GM19463 (cell line): ENCODE measurements around the gene RAP1A.
"Not testable (repeated sequence)": the region's sequence is repeated elsewhere in the genome, so short reads cannot be mapped to it uniquely, and the experiment has no call there.

ENCODE experiments used
- ATAC-seq: cut with Tn5 transposase; IDR thresholded peaks from one replicate; pipeline ENCODE4 v1.9.1; 2021; ENCODE audit warnings: mild to moderate bottlenecking, moderate library complexity; ENCODE audit not compliant: unreplicated experiment

The RAP1A gene

DNA sequence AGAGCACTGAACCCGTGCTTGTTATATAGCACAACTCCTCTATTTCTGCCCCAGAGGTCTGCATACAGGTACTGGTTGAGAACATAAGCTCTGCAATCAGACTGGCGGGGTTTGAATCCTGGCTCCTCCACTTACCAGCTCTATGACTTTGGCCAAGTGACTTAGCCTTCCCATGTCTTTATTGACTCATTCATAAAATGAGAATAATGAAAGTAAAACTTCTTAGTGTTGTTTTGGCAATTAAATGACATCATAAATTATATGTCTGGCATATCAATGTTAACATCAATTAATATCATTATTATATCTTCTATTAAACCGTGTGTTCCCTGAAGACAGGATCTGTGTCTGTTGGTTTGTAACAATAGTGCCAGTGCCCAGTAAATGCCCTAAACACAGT is 115.3 kb downstream of the RAP1A start:
- no peak for ATAC-seq

- ATAC-seq, result no peak
Observed at GRCh38 chr1:111735321-111735720, 115.7 kb downstream of the RAP1A start.

- ATAC-seq, result no peak
Observed at GRCh38 chr1:111735858-111736544, 116.4 kb downstream of the RAP1A start.

GRCh38 chr1:111736548-111737215 is 117.1 kb downstream of the RAP1A start:
- no peak for ATAC-seq

DNA sequence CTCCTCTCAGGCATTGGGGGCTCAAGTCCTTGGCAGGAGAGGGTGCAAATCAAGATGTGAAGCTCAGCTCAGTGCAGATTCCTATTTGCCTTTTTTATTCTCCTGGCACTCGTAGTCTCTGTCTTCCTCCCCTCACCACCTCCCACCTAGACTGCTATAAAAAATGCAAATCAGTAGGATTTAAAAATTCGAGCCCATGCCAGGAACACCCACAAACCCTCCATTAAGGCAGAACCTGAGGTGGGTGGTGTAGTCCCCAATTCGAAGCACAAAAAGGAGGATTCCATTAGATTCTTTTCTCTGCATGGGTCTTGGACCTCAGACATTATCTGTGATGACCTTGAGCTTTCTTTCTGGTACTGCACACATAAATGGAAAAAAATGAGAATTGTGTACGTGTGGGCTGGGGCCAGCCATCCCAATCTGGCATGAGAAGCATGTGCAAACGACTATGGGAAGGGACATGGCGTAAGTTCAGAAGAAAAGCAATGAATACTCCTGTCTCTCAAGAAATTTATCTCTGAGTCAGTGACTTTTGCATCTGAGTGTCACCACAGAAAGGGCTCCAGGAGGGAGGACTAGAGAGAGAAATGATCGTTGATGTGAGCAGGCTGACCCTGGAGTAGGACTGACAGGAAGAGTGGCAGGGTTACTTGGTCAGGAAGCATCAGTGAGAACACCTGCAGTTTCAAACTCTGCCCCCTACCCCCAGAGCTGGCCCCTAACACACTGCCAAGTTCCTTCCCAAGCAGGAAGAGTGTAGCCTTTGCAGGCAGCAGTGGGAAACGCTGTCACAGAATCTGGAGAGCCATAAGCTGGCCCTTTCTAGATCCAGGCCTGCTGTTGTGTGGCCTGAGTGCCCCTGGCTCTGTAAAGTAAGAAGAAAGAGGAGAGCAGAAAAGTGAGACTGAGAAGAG is 117.9 kb downstream of the RAP1A start:
- no peak for ATAC-seq

DNA sequence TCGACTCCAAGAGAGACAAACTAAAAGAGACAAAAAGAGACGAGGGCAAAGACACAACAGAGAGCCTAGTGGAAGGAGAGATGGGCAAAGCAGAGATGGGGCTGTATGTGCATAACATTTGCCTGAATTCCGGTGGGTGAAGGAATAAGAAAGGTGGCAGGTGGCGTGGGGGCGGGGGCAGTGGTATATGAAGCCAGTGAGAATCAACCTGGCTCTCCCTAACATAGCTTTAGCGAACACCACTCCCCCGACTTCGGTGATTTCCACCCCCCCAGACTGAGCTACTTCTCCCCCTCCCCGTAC is 118.5 kb downstream of the RAP1A start:
- ATAC-seq, result no peak

DNA sequence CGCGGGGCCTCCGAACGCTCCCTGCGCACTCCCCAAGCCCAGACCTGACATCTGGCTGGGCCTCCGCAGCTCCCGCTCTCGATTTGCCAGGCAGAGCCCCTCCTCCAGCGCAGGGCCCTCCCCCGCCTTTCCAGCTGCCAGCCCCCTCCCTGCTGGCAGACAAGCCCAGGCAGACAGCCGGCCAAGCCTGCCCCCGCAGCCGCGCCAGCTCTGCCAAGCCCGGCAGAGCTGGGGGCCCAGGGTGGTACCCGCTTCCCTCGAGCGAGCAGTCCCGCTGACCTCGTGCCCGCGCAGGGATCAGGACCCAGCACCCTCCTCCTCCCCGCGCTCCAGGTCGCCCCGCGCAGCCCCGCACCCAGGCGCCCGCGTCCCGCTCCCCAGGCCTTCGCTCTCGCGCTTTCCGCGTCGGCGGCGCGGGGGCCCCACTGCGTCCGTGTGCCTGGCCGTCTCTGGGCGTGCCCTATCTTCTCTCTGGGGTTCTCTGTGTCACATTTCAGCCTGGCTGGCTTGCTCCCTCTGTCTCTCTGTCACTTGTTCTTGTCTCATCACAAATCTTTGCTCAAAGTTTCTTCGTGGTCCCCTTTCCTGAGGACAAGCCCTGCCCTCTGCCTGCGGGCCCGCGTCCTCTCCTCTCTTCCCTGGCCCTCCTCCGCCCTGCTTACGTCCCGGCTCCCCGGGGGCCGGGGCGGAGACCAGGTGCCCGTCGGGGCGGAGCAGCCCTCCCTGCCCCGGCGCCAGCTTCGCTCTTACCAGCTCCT is 119.0 kb downstream of the RAP1A start:
- ATAC-seq, result peak; percentile 40

DNA sequence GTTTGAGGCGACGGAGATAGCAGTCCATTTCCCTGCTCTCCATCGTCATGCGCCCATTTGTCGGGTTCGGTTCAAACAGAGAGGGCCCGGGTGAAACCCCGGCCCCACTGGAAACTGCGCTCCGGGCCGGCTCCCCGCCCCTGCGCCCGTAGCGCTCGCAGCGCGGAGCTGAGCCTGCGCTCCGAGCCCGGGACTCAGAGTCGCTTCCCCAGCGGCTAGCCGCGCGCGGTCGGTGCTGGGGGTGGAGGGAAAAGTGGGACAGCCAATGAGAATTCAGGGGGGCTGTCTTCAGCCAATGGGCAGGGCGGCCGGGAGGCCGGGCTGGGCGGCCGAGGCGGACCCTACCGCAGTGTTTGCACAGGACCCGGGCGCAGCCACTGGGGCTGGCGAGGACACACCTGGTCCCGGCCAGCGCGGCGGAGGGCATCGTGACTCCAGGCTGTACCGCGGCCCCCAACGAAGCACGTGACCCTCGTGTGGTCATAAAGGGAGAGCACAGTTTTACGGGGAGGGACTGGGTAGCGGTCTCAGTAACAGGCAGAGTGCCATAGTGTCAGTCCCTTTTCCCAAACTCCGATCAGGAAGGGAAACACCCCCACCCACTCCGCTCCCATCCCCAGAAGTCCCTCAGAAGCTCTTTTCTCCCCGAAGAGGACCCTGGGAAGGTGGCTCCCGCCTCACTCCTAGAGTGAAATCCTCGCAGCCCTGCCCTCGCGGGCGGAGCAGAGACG is 119.8 kb downstream of the RAP1A start, which contains the start of gene INKA2:
INKA2 (minus strand) TSS at position 202 of the 731 bp plus-strand sequence; CDS start at position 49, 153 bp downstream.
- peak; percentile 77 for ATAC-seq

GRCh38 chr1:111739925-111740765 is 120.6 kb downstream of the RAP1A start:
- ATAC-seq, result no peak

GRCh38 chr1:111742292-111742691 is 122.7 kb downstream of the RAP1A start:
- ATAC-seq, result not testable (repeated sequence)

GRCh38 chr1:111742938-111743549 is 123.5 kb downstream of the RAP1A start:
- ATAC-seq, result no peak

DNA sequence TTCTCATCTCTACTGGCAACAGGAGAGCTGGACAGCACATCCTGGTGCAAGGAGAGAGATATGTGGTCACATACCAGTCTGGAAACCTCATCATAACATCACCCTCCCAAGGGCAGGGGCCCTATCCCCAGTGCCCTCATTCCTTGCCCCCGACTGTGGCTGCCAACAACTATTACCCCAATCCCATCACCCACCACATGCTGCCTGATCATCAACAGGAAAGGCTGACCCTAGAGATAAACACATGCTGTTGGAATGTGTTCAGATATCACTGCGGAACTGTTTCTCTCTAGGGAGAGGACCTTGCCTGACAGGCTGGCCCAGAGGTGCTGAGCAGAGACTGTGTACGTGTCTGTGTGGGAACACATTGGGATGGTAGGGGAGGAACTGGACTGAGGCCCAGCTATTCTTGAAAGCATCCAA is 124.1 kb downstream of the RAP1A start:
- no peak for ATAC-seq

DNA sequence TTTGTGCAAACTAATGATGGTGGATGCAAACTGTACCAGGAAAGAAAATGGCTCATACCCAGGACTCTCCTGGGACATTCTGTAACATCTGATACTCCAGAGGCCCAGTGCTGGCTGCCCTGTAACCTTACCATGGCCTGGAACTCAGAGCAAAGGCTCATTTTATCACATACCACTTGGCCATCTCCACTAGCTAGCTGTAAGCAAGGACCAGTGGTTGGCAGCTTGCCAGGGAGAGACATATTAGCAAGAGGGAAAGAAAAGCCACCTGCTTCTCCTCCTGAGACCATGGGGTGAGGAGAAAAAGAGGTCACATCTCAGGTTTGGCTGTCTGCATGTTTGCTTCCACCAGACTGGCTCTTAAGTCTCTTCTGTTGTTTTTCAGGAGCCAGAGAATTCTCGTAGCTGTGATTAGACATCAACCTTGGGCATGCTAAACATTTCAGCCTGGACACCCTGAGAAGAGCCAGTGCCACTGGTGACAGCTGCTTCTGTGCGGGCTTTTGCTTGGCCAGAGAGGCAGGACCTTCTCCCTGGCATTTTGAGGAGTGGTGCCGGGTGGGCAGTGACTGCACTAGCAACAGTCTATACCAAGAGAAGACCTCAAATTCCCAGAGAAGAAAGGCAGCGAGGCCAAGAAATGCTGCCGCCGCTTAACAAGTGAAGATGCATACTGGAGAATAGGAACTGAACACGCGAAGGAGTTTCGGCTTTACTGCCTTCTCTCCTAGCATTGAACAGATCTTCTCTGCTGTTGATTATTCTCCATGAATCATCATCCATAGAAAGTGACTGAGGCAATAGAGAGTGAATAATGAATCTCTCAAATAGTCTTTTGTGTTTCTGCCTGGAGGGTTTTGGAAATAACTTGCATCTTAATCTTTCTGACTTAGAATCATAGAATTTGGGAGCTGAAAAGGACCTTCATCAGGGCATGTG is 126.4 kb downstream of the RAP1A start:
- no peak for ATAC-seq

- ATAC-seq, result no peak
Observed at GRCh38 chr1:111746614-111746999, 127.0 kb downstream of the RAP1A start.

GRCh38 chr1:111747282-111747734 is 127.7 kb downstream of the RAP1A start:
- ATAC-seq, result no peak

- no peak for ATAC-seq
Observed at GRCh38 chr1:111747947-111748346, 128.4 kb downstream of the RAP1A start.

DNA sequence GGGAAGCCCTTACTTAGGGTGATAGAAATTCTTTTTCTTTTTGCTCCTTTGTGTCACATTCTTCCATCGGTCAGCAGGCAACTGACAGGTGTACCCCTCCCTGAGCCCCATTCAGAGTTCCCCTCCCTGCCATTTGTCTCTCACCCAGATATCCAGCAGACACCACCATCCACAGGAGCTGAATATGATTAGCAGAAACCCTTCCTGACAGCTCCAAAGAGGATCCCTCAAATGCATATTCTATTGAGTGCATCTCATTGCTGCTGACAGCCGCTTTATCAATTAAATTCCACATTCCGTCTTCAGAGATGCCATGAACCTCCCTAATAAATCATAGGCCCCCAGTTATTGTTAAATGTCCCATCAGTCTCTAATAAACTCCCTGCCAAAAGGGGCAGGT is 130.0 kb downstream of the RAP1A start:
- no peak for ATAC-seq

- ATAC-seq, result no peak
Observed at GRCh38 chr1:111750856-111751255, 131.3 kb downstream of the RAP1A start.
